Measurements from ENCODE around the gene BCCIP.

The BCCIP gene

GRCh38 chr10:125822878-125823662, at the start of gene BCCIP, which contains the start of gene UROS:
Gene BCCIP (plus strand): TSS chr10:125823546. CDS start chr10:125823558, 12 bp downstream.
Gene UROS (minus strand): TSS chr10:125823258. CDS start chr10:125816499, 6,759 bp downstream.
- DNase-seq: peak; percentile 77

DNA sequence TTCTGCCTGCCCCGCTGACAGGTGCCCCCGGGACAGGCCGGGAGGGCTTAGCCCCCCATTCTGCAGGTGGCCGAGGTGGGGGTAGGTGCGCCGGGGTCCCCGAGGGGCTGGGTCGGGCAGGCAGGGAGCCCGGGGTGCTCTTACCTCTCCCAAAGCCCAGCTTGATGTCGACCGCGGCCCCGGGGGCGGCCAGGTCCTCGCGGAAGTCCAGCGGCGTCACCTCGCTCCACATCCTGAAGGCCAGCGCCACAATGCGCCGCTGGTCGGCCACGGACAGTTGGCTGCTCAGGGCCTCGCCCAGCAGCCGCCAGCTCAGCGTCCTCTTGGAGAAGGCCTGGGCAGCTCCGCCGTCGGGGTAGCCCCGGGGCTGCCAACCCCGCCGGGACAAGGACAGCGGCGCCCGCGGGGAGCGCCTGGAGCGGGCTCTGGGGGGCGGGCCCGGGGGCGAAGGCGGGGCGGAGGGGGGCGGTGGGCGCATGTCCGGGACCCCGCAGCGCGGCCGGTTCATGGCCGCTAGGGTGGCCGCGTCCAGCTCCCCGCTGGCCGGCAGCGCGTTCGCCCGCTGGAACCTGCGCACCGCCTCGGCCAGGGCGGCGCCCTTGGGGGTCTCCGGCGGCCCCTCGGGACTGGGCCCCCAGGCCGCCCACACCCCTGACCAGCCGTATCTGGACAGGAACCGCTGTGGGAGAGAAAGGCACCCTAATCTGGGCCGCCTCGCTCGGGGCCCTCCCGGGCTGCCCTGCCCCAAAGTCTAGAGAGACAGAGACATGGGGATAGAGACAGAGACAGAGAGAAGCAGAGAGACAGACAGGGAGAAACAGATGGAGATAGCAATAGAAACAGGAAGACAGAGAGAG, 49.4 kb upstream of the BCCIP start:
- DNase-seq: no peak

DNA sequence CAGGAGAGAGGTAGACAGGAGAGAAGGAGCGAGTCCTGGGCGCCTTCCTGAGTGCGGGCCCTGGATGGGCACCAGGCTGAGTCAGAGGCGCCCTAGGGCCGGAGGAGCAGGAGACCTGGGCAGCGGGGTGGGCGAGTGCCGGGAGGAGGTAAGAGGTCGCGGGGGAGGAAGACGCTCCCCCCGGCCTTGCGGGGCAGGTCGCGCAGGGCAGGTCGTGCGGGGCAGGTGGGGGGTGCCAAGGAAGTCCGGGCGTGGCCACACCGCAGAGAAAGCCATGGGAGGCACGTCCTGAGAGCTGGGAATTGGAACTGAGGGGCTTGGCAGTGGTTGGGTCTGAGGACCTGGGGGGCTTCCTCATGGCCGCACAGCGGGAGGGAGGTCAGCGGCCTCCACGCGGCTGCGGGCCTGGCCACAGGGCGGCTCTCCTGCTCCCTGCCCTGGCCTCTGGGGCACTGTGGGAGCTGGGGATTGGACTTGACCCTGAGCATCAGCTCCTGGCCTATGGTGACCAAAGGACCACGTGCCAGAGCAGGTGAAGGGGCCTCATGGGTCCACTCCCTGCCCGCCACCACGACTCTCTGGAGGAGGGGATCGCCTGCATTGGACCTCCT, 48.7 kb upstream of the BCCIP start:
- DNase-seq: no peak

DNA sequence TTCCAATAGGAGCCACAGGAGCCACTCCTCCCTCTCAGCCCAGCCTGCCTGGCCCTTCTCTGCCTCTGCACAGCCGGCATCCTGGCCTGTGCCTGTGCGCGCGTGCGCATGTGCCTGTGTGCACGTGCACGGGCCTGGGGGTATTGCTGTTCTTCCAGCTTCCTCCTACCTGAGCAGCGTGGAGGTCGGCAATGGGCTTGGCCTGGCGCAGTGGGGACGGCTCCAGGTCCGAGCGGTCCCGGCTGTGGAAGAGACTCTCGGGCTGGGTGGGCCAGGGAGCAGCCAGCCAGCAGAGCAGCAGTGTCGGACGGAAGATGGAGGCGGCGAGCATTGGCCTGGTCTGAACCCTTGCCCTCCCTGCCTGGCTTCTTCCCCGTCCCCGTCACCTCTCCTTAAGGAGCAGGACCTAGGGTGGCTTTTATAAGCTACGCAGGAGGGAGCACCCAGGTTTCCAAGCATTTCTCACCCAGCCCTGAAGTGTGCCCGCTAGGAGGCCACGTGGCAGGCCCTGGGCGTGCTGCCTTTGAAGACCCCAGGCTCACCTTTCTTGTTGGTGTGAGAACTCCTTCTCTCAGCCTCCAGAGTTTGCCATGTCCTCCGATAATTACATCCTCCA, 47.7 kb upstream of the BCCIP start, which contains the start of gene MMP21:
TSS of gene MMP21 (minus strand) at position 331 of the 616 bp plus-strand sequence. CDS start at position 331, 0 bp downstream.
- no peak for DNase-seq

GRCh38 chr10:125777806-125778205, 45.5 kb upstream of the BCCIP start:
- no peak for DNase-seq

GRCh38 chr10:125778556-125778955, 44.8 kb upstream of the BCCIP start:
- no peak for DNase-seq

GRCh38 chr10:125779403-125780327, 43.7 kb upstream of the BCCIP start:
- no peak for DNase-seq

DNA sequence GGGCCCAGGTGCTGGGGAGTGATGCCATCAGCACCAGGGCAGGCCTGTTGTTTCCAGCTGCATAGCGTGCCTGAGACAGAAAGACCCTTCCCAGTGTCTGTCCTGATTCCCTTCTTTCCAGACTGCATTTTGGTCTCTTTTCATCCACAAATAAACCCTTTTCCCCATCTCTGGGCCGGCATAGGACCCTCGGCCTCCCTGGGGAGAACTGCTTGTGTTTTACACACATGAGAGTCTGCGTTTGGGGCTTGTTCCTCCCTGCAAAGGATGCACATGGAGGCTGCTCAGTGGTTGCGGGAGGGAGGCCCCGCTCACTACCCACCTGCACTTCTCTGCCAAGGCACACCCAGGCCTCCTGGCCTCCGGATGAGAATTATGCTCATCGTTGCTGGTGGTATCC, 42.0 kb upstream of the BCCIP start:
- DNase-seq: no peak

DNA sequence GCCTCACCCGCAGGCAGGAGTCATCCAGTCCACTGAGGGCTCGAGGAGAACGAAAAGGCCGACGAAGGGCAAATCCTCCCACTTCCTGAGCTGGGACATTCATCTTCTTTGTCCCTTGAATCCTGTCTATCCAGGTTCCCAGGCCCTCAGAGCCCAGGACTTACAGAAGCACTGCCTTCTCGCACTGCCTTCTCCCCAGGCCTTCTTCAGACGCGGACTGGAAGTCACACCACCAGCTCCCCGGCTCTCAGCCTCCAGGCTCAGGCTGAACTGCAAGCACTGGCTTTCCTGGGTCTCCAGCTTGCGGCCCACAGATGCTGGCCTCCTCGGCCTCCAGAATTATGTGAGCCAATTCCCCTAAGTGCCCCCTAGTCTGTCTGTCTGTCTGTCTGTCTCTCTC, 41.3 kb upstream of the BCCIP start:
- no peak for DNase-seq

DNA sequence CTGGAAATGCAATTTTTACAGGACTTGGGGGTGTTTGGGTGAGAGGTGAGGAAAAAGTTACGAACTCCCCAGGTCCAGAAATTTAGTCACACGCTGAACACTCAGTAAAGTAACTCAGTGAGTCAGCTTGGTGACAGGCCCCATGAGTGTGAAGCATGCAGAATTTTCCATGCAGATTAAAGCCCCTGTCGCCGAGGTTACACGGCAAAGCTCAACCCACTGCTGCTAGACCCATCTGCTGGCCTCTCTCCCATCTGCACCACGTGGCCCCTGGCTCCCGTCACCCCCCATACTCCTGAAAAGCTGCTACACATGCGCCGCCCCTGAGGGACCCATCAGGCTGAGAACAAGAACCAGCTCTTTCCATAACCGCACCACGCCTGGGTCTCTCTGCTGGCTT, 40.7 kb upstream of the BCCIP start:
- DNase-seq: no peak

GRCh38 chr10:125783408-125783807, 39.9 kb upstream of the BCCIP start:
- no peak for DNase-seq

DNA sequence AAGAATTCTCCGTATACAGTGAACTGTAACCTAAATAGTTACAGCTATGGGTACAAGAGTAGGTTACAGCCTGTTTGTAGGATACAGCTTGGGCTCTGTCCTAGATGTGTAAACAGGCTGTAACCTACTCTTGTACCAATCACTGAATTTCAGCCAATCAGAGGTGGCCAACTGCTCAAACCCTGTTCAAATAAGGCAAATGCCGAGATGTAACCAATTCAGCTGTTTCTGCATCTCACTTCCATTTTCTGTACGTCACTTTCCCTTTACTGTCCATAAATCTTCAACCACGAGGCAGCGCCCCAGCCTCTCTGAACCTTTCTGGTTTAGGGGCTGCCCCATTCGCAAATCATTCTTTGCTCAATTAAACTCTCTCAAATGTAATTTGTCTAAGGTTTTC, 39.4 kb upstream of the BCCIP start:
- no peak for DNase-seq

DNA sequence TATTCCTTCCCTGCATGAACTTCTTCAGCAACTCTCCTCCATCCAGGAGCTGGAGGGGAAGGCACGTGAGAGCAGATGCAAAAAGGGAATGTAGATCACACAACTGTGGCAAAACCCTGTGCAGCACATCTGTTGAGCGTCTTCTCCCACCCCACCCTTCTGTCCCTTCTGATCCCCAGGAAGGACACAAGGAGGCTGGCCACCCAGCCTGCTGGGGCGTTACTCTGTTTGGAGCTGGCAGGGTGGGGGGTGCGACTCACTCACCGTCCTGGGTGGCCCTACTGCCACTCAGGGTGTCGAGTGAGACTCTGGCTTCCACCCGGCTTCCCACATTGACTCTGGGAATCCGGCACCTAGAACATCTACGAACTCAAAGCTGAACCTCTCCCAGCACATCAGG, 37.6 kb upstream of the BCCIP start:
- no peak for DNase-seq

DNA sequence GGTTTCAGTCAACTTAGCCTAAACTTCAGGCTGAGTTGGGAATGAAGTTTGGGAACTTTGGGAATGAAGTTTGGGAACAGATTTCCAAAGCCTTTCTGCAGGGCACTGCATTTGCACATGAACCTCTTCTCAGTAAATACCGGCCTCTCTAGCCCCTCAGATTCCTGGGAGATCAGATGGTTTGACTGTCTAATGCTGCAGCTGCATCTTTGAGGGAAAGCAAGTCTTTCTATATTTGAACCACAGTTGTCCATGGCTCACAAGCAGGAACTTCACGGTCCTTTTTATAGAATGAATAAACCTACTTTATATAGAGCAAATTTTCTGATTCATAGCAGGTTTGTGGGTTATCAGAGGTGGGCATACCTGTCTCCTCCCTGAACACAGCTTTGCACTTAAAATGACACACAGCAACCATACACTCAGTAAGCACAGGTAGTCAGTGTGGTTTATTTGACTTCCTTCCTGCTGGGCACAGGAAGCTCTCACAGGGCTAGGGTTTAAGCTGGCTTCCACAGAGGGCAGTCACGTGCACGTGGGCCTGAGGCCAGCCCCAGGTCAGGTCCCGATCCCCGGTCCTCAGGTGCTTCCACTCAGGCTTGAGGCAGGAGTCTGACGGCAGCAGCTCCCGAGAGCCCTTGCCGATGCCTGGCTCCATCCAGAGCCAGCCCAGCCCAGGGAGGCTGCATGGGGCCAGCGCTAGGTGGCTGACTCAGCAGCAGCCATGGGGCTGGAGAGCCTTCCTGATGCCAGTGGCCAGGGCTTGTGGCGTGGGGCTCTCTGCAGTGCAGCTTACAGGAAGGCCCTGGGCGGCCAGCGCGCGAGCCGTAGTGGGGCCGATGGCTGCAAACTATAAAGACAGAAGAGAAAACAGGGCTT, 35.0 kb upstream of the BCCIP start:
- DNase-seq: no peak

- no peak for DNase-seq
These were observed 30.7 kb upstream of the BCCIP start for GRCh38 chr10:125792342-125793300.

DNA sequence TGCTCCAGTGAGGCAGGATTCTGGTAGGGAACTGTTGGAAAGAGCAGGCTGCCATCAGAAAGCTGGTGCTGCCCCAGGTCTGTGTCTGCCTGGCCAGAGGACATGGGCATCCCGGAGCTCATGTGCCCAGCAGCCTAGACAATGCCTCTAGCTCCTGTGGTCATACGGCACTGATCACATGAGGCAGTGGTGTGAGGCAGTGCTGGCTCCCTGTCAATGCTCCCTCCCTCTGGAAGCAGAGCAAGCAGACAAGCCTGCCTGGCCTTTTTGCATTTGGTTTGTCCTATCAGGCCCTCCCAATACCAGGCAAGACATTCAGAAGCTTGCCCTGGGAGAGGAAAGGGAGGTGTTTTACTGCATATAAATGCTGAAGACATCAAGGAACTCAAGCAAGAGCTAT, 28.2 kb upstream of the BCCIP start:
- no peak for DNase-seq

- no peak for DNase-seq
These were observed 27.6 kb upstream of the BCCIP start for GRCh38 chr10:125795637-125796190.

- DNase-seq: no peak
These were observed 25.9 kb upstream of the BCCIP start for GRCh38 chr10:125797424-125797823.

DNA sequence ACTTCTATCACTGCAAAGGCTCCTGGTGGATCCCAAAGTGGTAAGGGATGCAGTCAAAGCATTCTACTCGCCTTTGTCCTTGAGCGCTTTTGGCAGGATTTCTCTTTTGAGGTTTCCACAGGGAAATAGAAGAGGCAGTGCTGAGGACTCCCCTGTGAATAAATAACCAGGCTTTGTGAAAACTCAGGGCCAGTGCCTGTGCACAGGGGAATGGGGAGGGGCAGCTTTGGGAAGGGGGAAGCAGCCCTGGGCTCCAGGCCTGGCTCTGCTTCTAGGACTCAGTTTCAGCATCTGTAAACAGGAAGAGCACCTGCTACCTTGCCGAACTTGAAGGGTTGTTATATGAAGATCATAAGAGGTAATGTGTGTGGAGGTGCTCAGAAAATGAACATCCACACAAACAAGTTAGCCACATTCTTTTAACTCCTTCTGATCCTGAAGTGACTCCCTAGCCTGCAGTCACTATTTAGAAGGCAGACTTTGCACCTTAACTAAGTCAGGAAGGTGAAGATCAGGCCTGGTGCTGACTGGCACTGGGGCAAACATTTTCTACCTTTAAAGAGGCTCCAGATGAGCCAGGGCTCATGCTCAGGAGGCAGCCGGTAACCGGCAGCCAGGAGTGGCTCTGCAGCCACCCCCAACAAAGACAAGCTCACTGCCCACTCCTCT, 25.2 kb upstream of the BCCIP start:
- no peak for DNase-seq
